ENCODE measurements around the gene SHISA9.

- TF ChIP-seq CTCF (IDR thresholded peaks at IDR 0.05; ENCODE audit: low read depth, low read length) (no peak), EZH2phosphoT487 (IDR thresholded peaks at IDR 0.05; ENCODE audit: low read depth) (no peak)
Observed at GRCh38 chr16:13013043-13013442, 111.6 kb downstream of the SHISA9 start.
